ENCODE results near the gene IQSEC1. TPM values are rescaled to one million over a fixed set of nuclear protein-coding genes. Genes with fewer than 3 reads are reported as not detected.

IQSEC1 gene
- total RNA-seq, 1 donor from 2014 or later = 9.4 TPM

GRCh38 chr3:12931273-12931905, 141.8 kb downstream of the IQSEC1 start:
- no peak for ATAC-seq

GRCh38 chr3:12929801-12930200, 143.4 kb downstream of the IQSEC1 start:
- ATAC-seq = no peak

GRCh38 chr3:12926660-12927059, 146.6 kb downstream of the IQSEC1 start:
- ATAC-seq = no peak

- ATAC-seq = no peak
These were observed 147.6 kb downstream of the IQSEC1 start for GRCh38 chr3:12925648-12926047.

GRCh38 chr3:12924437-12924836, 148.8 kb downstream of the IQSEC1 start:
- no peak for ATAC-seq

GRCh38 chr3:12922881-12923431, 150.3 kb downstream of the IQSEC1 start:
- ATAC-seq = no peak

GRCh38 chr3:12922306-12922705, 150.9 kb downstream of the IQSEC1 start:
- no peak for ATAC-seq

- no peak for ATAC-seq
These were observed 151.5 kb downstream of the IQSEC1 start for GRCh38 chr3:12921736-12922135.

GRCh38 chr3:12920967-12921366, 152.3 kb downstream of the IQSEC1 start:
- ATAC-seq = no peak

GRCh38 chr3:12919205-12919604, 154.0 kb downstream of the IQSEC1 start:
- ATAC-seq = no peak

GRCh38 chr3:12918231-12918630, 155.0 kb downstream of the IQSEC1 start:
- ATAC-seq = peak; percentile 87

- no peak for ATAC-seq
These were observed 157.1 kb downstream of the IQSEC1 start for GRCh38 chr3:12916159-12916558.

- ATAC-seq = no peak
These were observed 159.1 kb downstream of the IQSEC1 start for GRCh38 chr3:12914088-12914487.

- no peak for ATAC-seq
These were observed 161.3 kb downstream of the IQSEC1 start for GRCh38 chr3:12911881-12912415.

GRCh38 chr3:12910356-12911099, 162.7 kb downstream of the IQSEC1 start:
- no peak for ATAC-seq

- ATAC-seq = no peak
These were observed 163.5 kb downstream of the IQSEC1 start for GRCh38 chr3:12909710-12910109.

- ATAC-seq = no peak
These were observed 164.4 kb downstream of the IQSEC1 start for GRCh38 chr3:12908859-12909258.

GRCh38 chr3:12908136-12908730, 165.0 kb downstream of the IQSEC1 start:
- no peak for ATAC-seq

GRCh38 chr3:12907729-12908128, 165.5 kb downstream of the IQSEC1 start:
- no peak for ATAC-seq

- ATAC-seq = no peak
These were observed 165.9 kb downstream of the IQSEC1 start for GRCh38 chr3:12907296-12907695.

GRCh38 chr3:12906916-12907290, 166.3 kb downstream of the IQSEC1 start:
- ATAC-seq = no peak

- no peak for ATAC-seq
These were observed 166.9 kb downstream of the IQSEC1 start for GRCh38 chr3:12906141-12906915.

Measured in esophagus mucosa (tissue), 1 donor.